NT2/D1 (cell line): ENCODE data around the gene PNPO.

Source experiments
- DNase-seq: peaks from one replicate; pipeline ENCODE4 v3.0.0-alpha.2; 2011; ENCODE audit warnings: low read depth, low spot score
- H3K27me3 ChIP-seq: 2 replicates; pipeline ENCODE4 v1.6.0; 2011; ENCODE audit warnings: mild to moderate bottlenecking; ENCODE audit not compliant: insufficient read length, insufficient read depth
- H3K36me3 ChIP-seq: 2 replicates; pipeline ENCODE4 v1.6.1; 2011; ENCODE audit warnings: mild to moderate bottlenecking, low read length, mixed read lengths; ENCODE audit not compliant: insufficient read depth, insufficient read length
- H3K4me1 ChIP-seq: 2 replicates; pipeline ENCODE4 v1.5.1; 2011; ENCODE audit not compliant: insufficient read depth, insufficient read length
- H3K4me3 ChIP-seq: 2 replicates; pipeline ENCODE4 v1.5.1; 2011; ENCODE audit warnings: low read depth; ENCODE audit not compliant: insufficient read length
- H3K9ac ChIP-seq: 2 replicates; pipeline ENCODE4 v1.6.0; 2011; ENCODE audit warnings: low read depth; ENCODE audit not compliant: insufficient read length
- H3K9me3 ChIP-seq: 2 replicates; pipeline ENCODE4 v1.5.1; 2011; ENCODE audit warnings: mild to moderate bottlenecking, low read length; ENCODE audit not compliant: insufficient read depth
- SUZ12 ChIP-seq: IDR thresholded peaks from 2 replicates; pipeline ENCODE4 v1.6.1; 2011; ENCODE audit not compliant: insufficient read length, insufficient read depth; ENCODE audit errors: extremely low read depth
- YY1 ChIP-seq: IDR thresholded peaks from 2 replicates; pipeline ENCODE4 v1.6.1; 2011; ENCODE audit not compliant: insufficient read length, insufficient read depth
- ZNF274 ChIP-seq: IDR thresholded peaks from 2 replicates; pipeline ENCODE4 v1.6.1; 2011; ENCODE audit warnings: mild to moderate bottlenecking, low read depth, low read length

Gene PNPO

DNA sequence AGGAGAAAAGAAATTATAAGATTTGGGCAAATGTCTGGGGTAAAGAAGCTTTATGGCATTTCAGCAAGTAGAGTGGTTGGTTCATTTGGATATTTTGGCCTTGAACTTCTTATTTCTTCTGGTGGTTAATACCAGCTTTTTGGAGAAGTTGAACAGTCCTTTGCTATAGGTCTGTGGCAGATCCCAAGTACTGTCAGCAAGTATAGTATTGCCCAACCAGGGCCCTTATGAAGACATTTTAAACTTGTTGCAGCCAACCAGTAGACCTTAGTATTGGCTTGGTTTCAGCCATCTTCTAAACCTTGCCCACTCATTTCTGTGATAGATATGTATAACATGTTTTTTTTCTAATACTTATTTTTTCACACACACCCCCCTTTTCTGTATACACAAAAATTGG, 43.1 kb upstream of the PNPO start:
- TF ChIP-seq YY1, result no peak
- TF ChIP-seq ZNF274, result no peak
- no peak for TF ChIP-seq SUZ12
- Histone ChIP-seq H3K4me3 (no peak overlapping the region), H3K9ac (no peak overlapping the region), H3K27me3 (no peaks in the 10 kb centered on the region), H3K36me3 (peaks cover 18% of the 10 kb centered on the region), H3K4me1 (peaks cover 3% of the 10 kb centered on the region), H3K9me3 (no peaks in the 10 kb centered on the region)
- no peak for DNase-seq

GRCh38 chr17:47899643-47900042, 41.7 kb upstream of the PNPO start:
- Histone ChIP-seq H3K27me3 (no peaks in the 10 kb centered on the region), H3K4me3 (no peak overlapping the region), H3K36me3 (peaks cover 18% of the 10 kb centered on the region), H3K9ac (no peak overlapping the region), H3K9me3 (no peaks in the 10 kb centered on the region), H3K4me1 (peaks cover 3% of the 10 kb centered on the region)
- TF ChIP-seq SUZ12 (no peak), YY1 (no peak), ZNF274 (no peak)
- DNase-seq, result no peak

DNA sequence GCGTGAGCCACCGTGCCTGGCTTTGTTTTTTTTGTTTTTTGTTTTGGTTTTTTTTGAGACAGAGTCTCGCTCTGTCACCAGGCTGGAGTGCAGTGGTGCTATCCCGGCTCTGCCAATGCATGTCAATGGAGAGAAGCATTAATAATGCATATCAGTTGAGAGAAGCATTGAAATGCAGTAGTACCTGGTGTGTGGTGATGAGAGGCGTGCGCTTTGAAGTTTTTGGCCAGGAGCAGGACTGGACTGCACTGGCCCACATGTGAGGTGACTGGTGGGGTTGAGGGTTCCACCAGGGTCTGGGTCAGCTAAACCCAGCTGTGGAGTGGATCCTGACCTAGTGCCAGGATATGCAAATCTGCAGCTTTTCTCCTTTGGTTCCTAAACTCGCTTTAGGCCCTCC, 39.9 kb upstream of the PNPO start:
- H3K9ac ChIP-seq, result peak overlapping the region; percentile 51
- H3K36me3 ChIP-seq, result peaks cover 18% of the 10 kb centered on the region
- H3K27me3 ChIP-seq, result no peaks in the 10 kb centered on the region
- TF ChIP-seq YY1 (no peak), ZNF274 (no peak), SUZ12 (no peak)
- peaks cover 12% of the 10 kb centered on the region for H3K4me1 ChIP-seq
- no peak for DNase-seq
- no peaks in the 10 kb centered on the region for H3K9me3 ChIP-seq
- H3K4me3 ChIP-seq, result peak overlapping the region; percentile 12

DNA sequence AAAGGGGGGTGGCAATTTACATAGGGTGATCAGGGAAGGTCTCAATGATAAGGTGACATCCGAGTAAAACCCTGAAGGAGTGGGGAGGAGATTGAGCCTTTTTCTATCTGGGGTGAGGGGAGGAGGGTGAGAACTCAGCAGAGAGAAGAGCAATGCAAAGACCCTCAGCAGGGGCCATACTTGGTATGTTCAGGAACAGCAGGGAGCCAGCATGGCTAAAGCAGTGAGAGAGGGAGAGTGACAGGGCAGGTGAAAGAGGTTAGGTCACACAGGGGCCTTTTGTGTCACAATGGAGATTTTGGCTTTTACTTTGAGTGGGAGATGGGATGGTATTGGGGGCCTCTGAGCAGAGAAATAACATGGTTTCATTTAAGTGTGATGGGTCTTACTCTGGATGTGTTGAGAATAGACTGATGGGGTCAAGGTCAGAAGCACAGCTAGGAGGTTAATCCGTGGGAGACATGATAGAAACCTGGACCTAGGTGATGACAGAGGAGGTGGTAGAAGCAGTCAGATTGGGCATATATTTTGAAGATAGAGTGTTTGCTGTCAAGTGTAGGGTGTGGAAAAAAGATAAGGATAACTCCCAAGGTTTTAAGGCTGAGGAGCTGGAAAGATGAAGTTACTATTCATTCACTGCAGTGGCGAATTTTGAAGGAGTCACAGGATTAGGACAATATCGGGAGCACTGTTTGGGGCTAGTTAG, 39.2 kb upstream of the PNPO start:
- peaks cover 18% of the 10 kb centered on the region for H3K36me3 ChIP-seq
- TF ChIP-seq YY1, result no peak
- TF ChIP-seq ZNF274, result no peak
- TF ChIP-seq SUZ12, result no peak
- peaks cover 19% of the 10 kb centered on the region for H3K4me1 ChIP-seq
- peak; percentile 47 for DNase-seq
- H3K9ac ChIP-seq, result no peak overlapping the region
- no peaks in the 10 kb centered on the region for H3K27me3 ChIP-seq
- no peaks in the 10 kb centered on the region for H3K9me3 ChIP-seq
- no peak overlapping the region for H3K4me3 ChIP-seq

DNA sequence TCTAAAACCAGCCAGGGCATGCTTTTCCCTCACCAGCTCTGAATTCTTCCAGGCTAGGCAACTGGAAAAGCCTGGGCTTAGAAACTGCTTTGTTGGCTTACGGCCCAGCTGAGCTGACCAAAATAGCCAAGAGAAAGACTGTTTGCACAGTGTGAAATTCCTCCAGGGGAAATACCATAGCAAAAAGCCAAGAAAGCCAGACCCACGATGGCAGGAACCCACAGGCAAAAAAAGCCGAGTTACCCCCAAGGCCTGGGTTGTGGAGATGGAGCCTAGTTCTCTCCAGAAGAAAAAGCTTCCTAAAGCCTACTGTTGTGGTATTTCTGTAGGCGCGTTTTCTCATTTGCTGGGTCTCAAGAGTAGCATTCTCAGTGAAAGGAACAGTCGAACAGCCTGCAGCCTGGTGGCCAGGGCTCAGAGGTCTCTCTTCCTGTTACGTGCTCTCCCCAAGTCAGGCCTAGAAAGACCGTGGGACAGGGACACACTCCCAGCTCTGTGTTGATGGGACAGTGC, 36.1 kb upstream of the PNPO start:
- DNase-seq, result no peak
- Histone ChIP-seq H3K27me3 (no peaks in the 10 kb centered on the region), H3K36me3 (peaks cover 4% of the 10 kb centered on the region), H3K9ac (peak overlapping the region; percentile 32), H3K4me3 (no peak overlapping the region), H3K4me1 (peaks cover 19% of the 10 kb centered on the region), H3K9me3 (no peaks in the 10 kb centered on the region)
- TF ChIP-seq SUZ12, result no peak
- no peak for TF ChIP-seq ZNF274
- TF ChIP-seq YY1, result no peak

DNA sequence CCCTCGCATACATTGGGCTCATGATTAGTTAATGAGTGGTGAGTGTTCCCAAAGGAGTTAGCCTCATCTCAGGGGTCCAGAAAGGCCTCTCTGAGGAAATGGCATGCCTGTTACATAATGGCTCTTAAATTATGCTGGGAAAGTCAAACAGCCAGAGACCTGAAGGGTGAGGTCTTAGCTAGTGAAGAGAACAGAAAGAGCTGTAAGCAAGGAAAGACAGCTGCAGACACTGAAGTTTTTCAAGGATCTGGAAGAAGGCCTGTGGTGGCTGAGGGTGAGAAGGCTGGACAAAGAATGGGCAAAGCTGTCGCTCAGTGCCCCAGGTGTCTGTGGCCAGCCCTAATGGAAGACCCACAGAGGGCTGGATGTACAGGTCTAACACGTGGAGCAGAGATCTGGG, 34.9 kb upstream of the PNPO start:
- Histone ChIP-seq H3K4me3 (no peak overlapping the region), H3K4me1 (peaks cover 18% of the 10 kb centered on the region), H3K9ac (no peak overlapping the region), H3K9me3 (no peaks in the 10 kb centered on the region), H3K36me3 (peaks cover 4% of the 10 kb centered on the region), H3K27me3 (no peaks in the 10 kb centered on the region)
- TF ChIP-seq YY1, result no peak
- TF ChIP-seq ZNF274, result no peak
- TF ChIP-seq SUZ12, result no peak
- no peak for DNase-seq

DNA sequence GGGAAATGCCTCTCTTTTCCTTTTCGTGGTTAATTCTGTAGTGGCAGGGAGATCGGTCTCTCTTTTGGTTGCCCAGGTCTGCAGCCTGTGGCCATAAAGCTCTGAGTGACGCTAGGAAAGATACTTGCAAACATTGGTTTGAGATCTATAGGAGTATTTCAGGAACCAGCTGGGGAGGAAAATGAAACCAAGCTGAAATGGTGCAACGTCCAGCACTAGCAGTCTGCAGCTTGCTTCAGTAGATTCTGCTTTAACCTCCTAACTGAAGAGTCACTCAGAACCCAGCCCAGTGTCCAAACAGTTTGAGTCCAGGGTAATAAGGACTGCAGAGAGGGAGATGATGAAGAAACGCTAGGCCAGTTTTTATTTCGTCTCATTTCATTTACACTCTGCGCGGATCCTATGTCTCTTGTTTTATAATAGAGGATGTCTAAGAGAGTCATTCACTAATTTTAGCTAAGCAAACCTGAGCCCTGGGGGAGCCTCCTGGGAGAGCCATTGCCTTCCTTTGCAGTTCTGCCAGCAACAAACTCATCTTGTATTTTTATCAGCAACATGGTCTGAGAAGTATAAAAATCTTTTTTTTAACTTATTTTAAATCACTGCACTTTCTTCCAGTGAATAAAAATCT, 33.3 kb upstream of the PNPO start:
- Histone ChIP-seq H3K4me3 (no peak overlapping the region), H3K9me3 (no peaks in the 10 kb centered on the region)
- no peak for DNase-seq

More for the DNA sequence above, 33.3 kb upstream of the PNPO start:
- peaks cover 16% of the 10 kb centered on the region for H3K4me1 ChIP-seq
- H3K36me3 ChIP-seq, result peaks cover 4% of the 10 kb centered on the region
- H3K27me3 ChIP-seq, result no peaks in the 10 kb centered on the region
- H3K9ac ChIP-seq, result no peak overlapping the region
- no peak for TF ChIP-seq SUZ12
- TF ChIP-seq YY1, result no peak
- TF ChIP-seq ZNF274, result no peak
